WI38 (cell line): ENCODE measurements around the gene GRAPL.
A peak's percentile ranks its signal among the peaks of the same experiment; 100 is the strongest.
"Not testable (repeated sequence)": the region's sequence is repeated elsewhere in the genome, so short reads cannot be mapped to it uniquely, and the experiment has no call there.

Experiments
- H3K4me3 ChIP-seq: 2 replicates; pipeline ENCODE4 v1.5.1; 2011; ENCODE audit warnings: low read depth, mild to moderate bottlenecking, control low read depth, low read length

Gene GRAPL

DNA sequence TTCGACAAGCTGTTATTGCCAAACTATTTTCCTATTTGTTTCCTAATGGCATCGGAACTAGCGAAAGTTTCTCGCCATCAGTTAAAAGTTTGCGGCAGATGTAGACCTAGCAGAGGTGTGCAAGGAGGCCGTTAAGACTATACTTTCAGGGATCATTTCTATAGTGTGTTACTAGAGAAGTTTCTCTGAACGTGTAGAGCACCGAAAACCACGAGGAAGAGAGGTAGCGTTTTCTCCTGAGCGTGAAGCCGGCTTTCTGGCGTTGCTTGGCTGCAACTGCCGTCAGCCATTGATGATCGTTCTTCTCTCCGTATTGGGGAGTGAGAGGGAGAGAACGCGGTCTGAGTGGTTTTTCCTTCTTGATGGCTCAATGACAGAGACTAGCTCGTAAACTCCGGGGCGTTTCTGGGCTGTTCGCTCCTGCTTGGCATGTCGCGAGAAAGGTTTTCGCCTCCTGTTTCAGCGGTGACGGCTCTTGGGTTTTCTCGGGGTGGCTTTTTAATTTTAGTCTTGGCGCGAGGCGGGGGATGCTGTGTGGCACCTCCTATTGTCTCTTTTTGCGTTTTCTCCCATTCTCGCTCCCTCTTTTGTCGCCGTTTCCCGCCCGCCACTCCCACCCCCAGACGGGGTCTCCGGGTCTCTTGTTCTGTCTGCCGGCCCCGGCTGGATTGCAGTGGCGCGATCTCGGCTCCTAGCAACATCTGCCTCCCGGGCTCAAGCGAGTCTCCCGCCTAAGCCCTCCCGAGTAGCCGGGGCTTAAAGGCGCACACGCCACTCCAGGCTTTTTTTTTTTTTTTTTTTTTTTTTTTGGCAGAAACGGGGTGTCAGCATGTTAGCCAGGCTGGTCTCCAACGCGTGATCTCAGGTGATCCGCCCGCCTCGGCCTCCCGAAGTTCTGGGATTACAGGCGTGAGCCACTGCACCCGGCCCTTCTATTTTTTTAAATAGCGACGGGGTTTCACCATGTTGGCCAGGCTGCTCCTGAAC lies 60.8 kb downstream of the GRAPL start:
- H3K4me3 ChIP-seq = not testable (repeated sequence)

DNA sequence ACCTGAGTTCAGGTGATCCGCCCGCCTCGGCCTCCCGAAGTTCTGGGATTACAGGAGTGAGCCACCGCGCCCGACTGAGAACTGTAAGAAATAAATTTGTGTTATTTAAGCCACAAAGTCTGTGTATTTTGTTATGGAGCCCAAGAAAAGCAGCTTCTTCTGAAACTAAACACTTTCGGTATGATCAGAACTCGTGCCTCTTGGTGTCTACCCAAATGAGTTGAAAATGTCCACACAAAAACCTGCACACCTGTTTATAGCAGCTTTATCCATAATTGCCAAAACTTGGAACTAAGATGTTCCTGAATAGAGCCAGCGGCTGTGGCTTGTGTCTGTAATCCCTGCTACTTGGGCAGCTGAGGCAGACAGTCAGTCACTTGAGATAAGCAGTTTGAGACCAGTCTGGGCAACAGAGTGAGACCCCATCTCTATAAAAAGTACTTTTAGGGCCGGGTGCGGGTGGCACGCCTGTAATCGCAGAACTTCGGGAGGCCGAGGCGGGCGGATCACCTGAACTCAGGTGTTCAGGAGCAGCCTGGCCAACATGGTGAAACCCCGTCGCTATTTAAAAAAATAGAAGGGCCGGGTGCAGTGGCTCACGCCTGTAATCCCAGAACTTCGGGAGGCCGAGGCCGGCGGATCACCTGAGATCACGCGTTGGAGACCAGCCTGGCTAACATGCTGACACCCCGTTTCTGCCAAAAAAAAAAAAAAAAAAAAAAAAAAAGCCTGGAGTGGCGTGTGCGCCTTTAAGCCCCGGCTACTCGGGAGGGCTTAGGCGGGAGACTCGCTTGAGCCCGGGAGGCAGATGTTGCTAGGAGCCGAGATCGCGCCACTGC lies 61.7 kb downstream of the GRAPL start:
- H3K4me3 ChIP-seq = not testable (repeated sequence)

GRCh38 chr17:19189781-19190405 lies 62.5 kb downstream of the GRAPL start:
- not testable (repeated sequence) for H3K4me3 ChIP-seq

DNA sequence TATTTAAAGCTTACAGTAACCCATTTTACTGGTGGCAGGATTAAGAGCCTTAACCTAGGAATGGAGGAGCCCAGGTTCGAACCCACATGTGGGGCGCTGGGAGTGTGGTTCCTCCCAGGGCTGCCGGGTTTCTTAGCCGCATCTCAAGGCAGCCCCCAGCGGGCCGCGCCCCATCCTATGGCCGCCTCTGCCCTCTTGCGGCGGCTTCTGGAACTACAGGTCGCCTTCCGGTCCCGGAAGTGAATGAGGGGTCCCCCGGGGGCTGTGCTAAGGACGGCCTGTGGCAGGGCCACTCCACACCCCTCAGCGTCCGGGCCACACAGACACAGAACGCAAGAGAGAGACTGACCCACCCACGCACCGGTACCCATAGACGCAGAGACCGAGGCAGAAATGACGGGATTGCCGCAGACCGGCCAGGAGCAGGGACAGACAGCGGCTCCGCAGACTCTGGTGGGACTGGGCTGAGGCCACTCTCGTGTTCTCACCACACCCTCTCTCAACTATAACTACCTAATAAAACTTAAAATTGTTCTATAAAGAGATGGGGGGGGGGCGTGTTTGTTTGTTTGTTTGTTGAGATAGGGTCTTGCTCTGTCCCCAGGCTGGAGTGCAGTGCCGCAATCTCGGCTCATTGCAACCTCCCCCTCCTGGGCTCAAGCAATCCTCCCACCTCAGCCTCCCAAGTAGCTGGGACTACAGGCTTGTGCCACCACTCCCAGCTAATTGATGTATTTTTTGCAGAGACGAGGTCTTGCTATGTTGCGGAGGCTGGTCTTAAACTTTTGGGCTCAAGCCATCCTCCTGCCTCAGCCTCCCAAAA lies 69.2 kb downstream of the GRAPL start:
- H3K4me3 ChIP-seq = peak overlapping the region; percentile 38

DNA sequence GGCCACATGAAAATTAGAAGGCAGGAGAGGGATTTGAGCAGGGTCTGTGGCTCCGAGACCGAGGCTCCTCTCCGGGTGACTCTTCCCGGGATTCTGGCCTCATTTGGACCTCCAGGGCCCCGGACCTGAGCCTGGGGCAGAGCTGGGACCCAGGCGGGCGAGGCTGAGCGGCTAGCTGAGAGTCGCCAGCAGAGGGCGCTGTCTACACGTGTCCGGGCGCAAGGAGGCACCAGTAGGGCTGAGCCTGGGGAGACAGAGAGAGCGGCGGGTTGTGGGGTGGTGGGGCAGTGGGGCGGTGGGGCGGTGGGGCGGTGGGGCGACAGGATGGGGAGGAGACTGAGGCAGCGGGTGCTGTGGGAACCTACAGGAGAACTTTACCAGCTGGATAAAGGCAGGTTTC lies 75.1 kb downstream of the GRAPL start:
- H3K4me3 ChIP-seq = not testable (repeated sequence)

DNA sequence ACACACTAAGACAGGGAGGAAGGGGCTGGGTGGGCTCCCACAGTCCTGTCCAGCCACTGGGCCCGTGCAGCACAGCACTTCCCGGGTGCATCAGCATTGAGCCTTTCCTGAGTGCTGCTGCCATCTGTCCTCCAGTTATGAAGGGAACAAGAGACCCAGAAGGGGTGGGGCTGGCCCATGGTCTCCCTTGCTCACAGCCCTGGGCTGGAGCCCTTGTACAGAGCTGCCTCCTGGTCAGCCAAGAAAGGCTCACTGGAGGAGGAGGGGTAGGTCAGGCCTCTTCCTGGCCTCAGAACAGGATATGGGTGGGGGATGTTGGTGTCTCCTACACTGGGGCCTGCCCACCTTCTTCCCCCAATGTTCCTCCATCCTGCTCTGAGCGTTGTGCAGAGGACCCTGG lies 76.0 kb downstream of the GRAPL start:
- not testable (repeated sequence) for H3K4me3 ChIP-seq
